ENCODE results near the gene TSPAN7. TPM values are rescaled to one million over a fixed set of nuclear protein-coding genes. Genes with fewer than 3 reads are reported as not detected.

The TSPAN7 gene
- total and polyA plus RNA-seq, 2 donors from 2014 or later: 44.9 to 98.3 TPM

DNA sequence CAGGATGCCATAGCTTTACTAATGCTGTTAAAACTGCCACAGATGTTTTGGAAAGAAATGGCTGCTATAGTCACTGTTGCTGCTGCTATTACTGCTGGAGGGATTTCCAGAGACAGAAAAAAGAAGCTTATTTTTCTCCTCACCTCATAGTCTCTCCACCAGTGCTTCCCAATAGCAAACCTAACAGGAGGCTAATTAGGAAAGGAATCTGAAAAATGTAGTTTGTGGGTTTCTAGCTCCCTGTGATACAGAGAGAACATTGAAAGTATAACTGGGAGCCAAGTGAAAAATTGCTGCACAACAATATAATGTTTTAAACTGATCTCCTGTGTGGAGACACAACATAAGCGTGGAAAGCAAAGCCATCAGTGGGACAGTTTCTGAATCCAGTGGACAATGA lies 8.6 kb upstream of the TSPAN7 start:
- Histone ChIP-seq H3K4me3 (ENCODE audit: low read length in 3 of 3) (no peak overlapping the region), H3K4me1 (ENCODE audit: control insufficient read depth in 2 of 3, insufficient read depth in 2 of 3, low read depth in 1 of 3, low read length in 3 of 3) (no peaks in the 10 kb centered on the region), H3K27ac (ENCODE audit: low read depth in 2 of 2, low read length in 2 of 2) (no peak overlapping the region), H3K36me3 (ENCODE audit: control insufficient read depth in 2 of 3, insufficient read depth in 3 of 3, low read length in 3 of 3) (no peaks in the 10 kb centered on the region), H3K9me3 (ENCODE audit: control insufficient read depth in 2 of 3, insufficient read depth in 1 of 3, low read length in 3 of 3) (no peaks in the 10 kb centered on the region), H3K27me3 (ENCODE audit: control insufficient read depth, insufficient read depth, low read length) (no peaks in the 10 kb centered on the region), H3K9ac (ENCODE audit: low read length in 3 of 3) (no peak overlapping the region)
- TF ChIP-seq, protein P1, sequence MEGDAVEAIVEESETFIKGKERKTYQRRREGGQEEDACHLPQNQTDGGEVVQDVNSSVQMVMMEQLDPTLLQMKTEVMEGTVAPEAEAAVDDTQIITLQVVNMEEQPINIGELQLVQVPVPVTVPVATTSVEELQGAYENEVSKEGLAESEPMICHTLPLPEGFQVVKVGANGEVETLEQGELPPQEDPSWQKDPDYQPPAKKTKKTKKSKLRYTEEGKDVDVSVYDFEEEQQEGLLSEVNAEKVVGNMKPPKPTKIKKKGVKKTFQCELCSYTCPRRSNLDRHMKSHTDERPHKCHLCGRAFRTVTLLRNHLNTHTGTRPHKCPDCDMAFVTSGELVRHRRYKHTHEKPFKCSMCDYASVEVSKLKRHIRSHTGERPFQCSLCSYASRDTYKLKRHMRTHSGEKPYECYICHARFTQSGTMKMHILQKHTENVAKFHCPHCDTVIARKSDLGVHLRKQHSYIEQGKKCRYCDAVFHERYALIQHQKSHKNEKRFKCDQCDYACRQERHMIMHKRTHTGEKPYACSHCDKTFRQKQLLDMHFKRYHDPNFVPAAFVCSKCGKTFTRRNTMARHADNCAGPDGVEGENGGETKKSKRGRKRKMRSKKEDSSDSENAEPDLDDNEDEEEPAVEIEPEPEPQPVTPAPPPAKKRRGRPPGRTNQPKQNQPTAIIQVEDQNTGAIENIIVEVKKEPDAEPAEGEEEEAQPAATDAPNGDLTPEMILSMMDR (IDR thresholded peaks at IDR 0.05; ENCODE audit: borderline replicate concordance, extremely low read depth, insufficient read depth): no peak
- DNase-seq (no peak), FAIRE-seq (no peak)
- intact Hi-C loops (cut with DNase I): no loop called here

DNA sequence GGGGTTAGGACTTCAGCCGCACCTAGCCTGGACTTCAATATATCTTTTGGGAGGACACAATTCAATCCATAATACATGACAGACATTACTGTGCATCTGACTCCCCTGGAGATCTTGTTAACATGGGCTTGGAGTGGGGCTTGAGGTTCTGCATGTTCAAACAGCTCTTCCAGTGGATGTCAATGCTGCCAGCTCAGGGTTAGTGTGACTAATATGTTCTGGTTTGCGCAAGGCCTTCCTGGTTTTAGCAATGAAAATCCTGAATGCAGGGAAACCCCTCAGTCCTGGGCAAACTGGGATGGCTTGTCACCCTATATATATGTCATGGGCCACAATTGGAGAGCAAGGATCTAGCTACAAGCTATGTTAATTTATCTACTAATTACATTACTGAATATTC lies 2.7 kb upstream of the TSPAN7 start:
- Histone ChIP-seq H3K27ac (ENCODE audit: low read depth in 2 of 2, low read length in 2 of 2) (no peak overlapping the region), H3K9ac (ENCODE audit: low read length in 3 of 3) (no peak overlapping the region), H3K4me3 (ENCODE audit: low read length in 3 of 3) (no peak overlapping the region), H3K27me3 (ENCODE audit: control insufficient read depth, insufficient read depth, low read length) (no peaks in the 10 kb centered on the region), H3K4me1 (ENCODE audit: control insufficient read depth in 2 of 3, insufficient read depth in 2 of 3, low read depth in 1 of 3, low read length in 3 of 3) (no peaks in the 10 kb centered on the region), H3K36me3 (ENCODE audit: control insufficient read depth in 2 of 3, insufficient read depth in 3 of 3, low read length in 3 of 3) (no peaks in the 10 kb centered on the region), H3K9me3 (ENCODE audit: control insufficient read depth in 2 of 3, insufficient read depth in 1 of 3, low read length in 3 of 3) (no peaks in the 10 kb centered on the region)
- intact Hi-C loops (cut with DNase I): no loop called here
- DNase-seq (no peak), FAIRE-seq (peak; percentile 13)
- TF ChIP-seq, protein P1 (IDR thresholded peaks at IDR 0.05; ENCODE audit: borderline replicate concordance, extremely low read depth, insufficient read depth): no peak

DNA sequence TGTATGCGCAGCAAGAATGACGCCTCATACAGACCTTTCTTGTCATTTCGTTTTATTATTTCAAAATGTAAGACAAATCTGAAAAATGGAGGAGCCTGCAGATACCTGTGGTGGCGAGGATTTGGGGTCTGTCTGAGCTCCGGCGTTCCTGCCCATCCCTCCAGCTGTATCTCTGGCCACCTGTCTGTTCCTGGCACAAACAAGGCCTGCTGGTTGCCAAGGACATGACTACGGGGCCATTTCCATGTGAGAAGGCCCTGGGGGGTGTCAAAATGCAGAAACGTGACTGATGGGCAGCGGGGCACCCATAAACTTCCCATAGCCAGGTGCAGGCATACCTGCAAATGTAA lies 591 bp upstream of the TSPAN7 start:
- peak in 1 of 5 donors; percentile 5 for DNase-seq

More for the DNA sequence above, 591 bp upstream of the TSPAN7 start:
- Histone ChIP-seq H3K36me3 (ENCODE audit: control insufficient read depth in 2 of 3, insufficient read depth in 3 of 3, low read length in 3 of 3) (no peaks in the 10 kb centered on the region), H3K4me1 (ENCODE audit: control insufficient read depth in 2 of 3, insufficient read depth in 2 of 3, low read depth in 1 of 3, low read length in 3 of 3) (no peaks in the 10 kb centered on the region), H3K9me3 (ENCODE audit: control insufficient read depth in 2 of 3, insufficient read depth in 1 of 3, low read length in 3 of 3) (no peaks in the 10 kb centered on the region), H3K4me3 (ENCODE audit: low read length in 3 of 3) (peak overlapping the region; percentile 53 to 64 (median 64)), H3K9ac (ENCODE audit: low read length in 3 of 3) (peak overlapping the region in 2 of 3 donors; percentile 40 to 41), H3K27ac (ENCODE audit: low read depth in 2 of 2, low read length in 2 of 2) (no peak overlapping the region), H3K27me3 (ENCODE audit: control insufficient read depth, insufficient read depth, low read length) (no peaks in the 10 kb centered on the region)
- intact Hi-C loops (cut with DNase I): no loop called here
- TF ChIP-seq, protein P1 (IDR thresholded peaks at IDR 0.05; ENCODE audit: borderline replicate concordance, extremely low read depth, insufficient read depth): no peak
- FAIRE-seq: no peak

Measured in kidney (tissue), 14 donors.